RPMI7951 (cell line): ENCODE results near the gene KIF7. TPM values are rescaled to one million over a fixed set of nuclear protein-coding genes. Genes with fewer than 3 reads are reported as not detected.

Experiments
- DNase-seq: peaks from one replicate; pipeline ENCODE4 v3.0.0-alpha.2; 2012; ENCODE audit warnings: low read depth
- total RNA-seq: library from RNA; depleted of rRNA; stranded (reverse); fragments of >200 nt; shearing (Covaris generic); gene quantifications from 2 replicates; pipeline ENCODE4 v1.2.3, GENCODE V29; 2014

Gene KIF7
- total RNA-seq, 1 experiment from 2014 or later, result 2.9 TPM

- DNase-seq, result no peak
Observed at GRCh38 chr15:89648106-89649012, 6.9 kb downstream of the KIF7 start.

- peak; percentile 58 for DNase-seq
Observed at GRCh38 chr15:89647191-89647851, 7.9 kb downstream of the KIF7 start.

- DNase-seq, result no peak
Observed at GRCh38 chr15:89646416-89647141, 8.7 kb downstream of the KIF7 start.

- DNase-seq, result no peak
Observed at GRCh38 chr15:89645680-89646079, 9.6 kb downstream of the KIF7 start.

DNA sequence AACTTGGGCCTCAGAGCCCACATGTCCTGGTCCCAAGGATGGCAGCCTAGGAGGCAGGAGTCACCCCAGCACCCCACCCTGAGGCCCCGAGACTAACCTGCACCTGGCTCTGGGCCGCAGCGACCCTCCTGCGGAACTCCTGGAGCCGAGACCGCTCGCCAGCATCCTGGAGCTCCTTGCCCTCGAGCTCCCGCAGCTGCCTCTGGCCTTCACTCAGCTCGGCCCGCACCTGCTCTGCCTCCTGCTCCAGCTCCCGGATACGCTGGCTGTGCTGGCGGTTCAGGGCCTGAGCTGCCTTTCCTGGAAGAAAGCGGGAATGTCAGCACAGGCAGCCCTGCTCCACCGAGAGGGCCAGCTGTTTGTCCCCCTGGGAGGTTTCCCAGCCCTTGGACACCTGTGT lies 13.2 kb downstream of the KIF7 start:
- no peak for DNase-seq

GRCh38 chr15:89641053-89641452 lies 14.2 kb downstream of the KIF7 start:
- no peak for DNase-seq

DNA sequence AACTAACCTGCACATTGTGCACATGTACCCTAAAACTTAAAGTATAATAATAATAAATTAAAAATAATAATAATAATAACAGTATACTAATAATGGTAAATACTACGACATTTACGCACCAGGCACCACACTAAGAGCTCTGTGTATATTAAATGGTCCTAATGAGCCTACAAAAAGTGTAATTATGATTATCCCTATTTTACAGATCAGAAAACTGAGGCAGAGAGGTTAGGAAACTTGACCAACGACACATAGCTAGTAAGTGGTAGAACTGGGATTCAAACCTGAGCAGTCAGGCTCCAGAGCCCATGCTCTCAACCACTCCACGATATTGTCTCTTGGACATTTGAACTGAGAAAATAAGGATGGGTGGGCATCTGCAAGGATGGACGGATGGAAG lies 15.0 kb downstream of the KIF7 start:
- DNase-seq, result no peak

DNA sequence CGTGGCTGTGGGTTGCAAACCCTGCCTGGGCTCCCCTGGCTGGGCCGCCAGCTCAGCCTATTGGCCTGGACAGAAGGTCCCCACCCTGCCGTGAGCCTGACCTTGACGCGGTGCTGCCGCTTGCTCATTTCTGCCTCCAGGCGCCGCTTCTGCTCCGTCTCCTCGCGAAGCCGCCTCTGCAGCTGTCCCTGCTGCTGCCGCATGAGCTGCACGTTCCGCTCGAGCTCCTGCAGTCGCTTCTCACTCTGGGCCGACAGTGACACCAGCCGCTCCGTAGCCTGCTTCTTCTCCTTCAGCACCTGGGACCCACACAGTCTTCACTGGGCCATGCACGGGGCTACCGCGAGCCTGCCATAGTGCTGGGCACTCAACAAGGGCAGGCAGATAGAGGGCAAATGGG lies 21.7 kb downstream of the KIF7 start:
- DNase-seq, result no peak

DNA sequence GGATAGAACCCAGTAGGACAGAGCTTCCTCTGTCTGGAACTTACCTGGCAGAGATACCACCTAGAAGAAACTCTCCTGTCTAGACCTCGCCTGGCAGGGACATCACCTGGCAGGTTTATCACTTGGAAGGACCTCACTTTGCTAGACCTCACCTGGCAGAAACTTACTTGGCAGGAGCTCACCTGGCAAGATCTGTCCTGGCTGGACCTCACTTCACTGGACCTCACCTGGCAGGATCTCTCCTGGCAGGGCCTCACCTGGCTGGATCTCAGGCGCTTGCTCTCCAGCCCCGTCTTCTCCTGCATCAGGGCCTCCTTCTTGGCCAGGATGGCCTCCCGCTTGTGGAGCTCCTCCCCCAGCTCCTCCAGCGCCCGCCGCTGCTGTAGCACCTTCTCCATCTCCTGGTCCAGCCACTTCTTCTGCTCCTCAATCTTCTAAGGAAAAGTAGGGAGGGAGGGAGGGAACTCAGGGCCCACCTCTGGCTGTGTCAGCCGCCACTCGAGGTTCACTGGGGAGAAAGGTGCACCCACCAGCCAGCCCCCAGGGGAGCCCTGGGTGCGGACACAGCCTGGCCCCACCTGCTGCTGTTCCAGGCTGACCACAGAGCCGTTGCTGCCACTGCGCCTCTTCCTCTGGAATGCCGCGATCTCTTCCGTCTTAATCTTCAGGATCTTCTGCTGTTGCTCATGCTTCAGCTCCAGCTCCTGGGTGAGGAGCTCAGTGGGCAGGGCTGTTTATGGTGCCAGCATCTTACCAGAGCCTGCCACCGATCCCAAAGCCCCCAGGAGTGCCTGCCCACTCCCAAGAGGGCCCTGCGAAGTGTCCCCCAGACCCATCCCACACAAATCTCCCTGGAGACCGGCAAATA lies 22.5 kb downstream of the KIF7 start:
- no peak for DNase-seq

DNA sequence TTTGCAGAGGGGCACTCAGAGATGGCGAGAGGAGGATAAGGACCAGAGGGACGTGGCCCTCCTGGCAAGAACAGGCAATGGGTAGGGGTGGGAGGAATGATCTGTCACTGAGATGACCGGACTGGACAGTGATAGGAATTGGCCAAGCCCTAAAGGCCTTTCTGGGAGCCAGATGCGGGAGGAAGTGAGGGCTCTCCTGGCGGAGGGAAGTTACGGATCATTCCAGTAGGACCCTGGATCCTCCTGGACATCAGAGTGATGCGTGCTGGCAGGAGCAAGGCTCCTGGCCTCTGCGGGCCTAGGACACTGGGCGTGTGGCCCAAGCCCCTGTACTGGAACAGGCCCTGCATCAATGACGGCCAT lies 23.4 kb downstream of the KIF7 start:
- no peak for DNase-seq

DNA sequence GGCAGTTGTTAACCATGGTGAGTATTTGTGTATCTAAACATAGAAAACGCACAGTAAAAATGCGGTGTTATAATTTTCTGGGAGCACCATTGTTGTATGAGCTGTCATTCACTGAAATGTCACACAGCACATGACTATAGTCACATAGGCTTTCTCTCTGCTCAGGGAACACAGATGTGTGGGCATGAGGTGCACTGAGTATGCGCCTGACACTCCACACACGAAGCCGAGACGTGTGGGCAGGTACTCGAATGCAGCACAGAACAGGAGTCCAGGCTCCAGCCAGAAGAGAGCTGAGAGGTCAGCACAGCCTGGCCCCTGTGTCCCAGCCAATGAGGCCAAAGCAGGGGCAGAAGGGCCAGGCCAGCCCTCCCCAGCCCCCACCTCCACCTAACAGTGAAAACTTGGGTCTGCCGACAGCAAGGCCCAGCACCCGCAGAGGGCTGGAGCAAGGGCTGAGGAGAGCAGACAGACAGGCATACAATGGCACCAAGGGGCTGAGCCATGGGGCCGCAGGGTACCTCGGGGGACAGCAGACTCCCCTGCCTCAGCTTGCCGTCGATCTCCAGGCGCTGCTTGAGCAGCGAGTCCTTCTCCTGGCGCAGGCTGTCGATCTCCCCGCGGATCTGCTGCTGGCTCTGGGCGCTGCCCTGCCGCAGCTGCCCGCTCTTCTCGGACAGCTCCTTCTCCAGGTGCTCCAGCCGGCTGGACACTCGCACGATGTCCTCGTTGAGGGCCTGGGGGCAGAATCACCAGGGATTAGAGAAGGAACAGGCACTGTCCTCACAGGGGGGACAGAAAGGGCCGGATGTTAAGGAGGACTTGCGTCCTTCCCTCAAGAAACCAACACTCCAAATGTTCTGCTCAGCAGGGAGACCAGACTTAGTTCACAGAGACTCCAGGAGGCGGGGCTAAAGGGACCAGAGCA lies 24.0 kb downstream of the KIF7 start:
- DNase-seq, result no peak

DNA sequence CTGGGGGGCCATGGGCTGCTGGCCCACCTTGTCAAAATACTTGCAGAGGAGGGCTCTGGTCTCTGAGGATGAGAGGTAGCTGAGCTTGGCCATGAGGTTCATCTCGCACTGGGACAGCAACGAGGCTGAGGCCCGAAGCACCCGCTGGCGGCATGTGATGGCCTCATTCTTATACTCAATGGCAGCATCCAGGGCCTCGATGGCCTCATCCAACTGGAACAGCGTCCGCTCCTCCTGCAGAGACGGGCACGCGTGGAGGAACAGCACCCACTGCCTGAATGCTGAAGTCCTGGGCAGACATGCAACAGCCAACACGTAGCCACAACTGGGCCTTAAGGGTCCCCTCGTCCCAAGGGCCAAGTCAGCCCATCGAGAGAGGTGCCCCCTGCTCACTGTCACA lies 25.0 kb downstream of the KIF7 start:
- DNase-seq, result no peak

DNA sequence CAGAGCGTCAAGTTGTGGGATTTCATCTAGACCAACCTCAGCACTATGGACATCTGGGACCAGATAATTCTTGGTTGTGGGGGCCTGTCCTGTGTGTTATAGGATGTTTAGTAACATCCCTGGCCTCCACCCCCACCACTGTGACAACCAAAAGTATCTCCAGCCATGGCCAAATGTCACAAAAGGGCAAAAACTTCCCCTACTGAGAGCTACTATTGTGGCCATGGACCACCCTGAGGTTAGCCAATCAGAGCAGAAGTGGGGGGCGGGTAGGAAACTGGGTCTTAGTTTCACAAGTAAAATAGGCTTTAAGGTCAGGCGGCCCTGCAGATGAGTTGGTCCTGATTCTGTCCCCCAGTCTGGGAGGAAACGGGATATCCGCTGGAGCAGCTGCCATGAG lies 25.4 kb downstream of the KIF7 start:
- no peak for DNase-seq

- no peak for DNase-seq
Observed at GRCh38 chr15:89628806-89629715, 26.2 kb downstream of the KIF7 start.

GRCh38 chr15:89628301-89628700 lies 27.0 kb downstream of the KIF7 start:
- no peak for DNase-seq

GRCh38 chr15:89627256-89627970 lies 27.9 kb downstream of the KIF7 start:
- no peak for DNase-seq

GRCh38 chr15:89625716-89626115 lies 29.6 kb downstream of the KIF7 start:
- DNase-seq, result no peak

- DNase-seq, result no peak
Observed at GRCh38 chr15:89623165-89623564, 32.1 kb downstream of the KIF7 start.

DNA sequence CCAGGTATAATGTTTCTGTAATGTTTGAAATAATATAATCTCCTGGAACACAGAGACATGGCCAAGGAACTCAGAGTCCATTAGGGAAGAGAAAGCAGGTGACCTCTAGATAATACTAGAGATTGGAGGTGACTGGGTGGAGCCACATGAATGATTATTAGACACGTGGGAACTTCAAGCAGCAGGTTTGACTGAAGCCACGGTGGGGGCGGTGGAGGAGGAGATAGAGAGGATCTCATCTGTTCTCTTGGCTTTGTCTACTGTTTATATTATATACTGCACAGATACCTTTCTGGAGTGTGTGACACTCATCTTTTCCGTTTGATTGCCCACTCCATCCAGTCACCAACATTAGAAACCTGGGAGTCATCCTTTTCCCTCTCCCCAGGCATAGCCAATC lies 33.7 kb downstream of the KIF7 start:
- DNase-seq, result no peak
